ENCODE measurements around the gene LIN9. TPM values are rescaled to one million over a fixed set of nuclear protein-coding genes. Genes with fewer than 3 reads are reported as not detected.

The LIN9 gene
- total and polyA plus RNA-seq, 10 of the 15 experiments (the other 5 are each of a cell fraction or from before 2014, with no cell fraction given): 5.9 to 13.5 (median 8.3) TPM

DNA sequence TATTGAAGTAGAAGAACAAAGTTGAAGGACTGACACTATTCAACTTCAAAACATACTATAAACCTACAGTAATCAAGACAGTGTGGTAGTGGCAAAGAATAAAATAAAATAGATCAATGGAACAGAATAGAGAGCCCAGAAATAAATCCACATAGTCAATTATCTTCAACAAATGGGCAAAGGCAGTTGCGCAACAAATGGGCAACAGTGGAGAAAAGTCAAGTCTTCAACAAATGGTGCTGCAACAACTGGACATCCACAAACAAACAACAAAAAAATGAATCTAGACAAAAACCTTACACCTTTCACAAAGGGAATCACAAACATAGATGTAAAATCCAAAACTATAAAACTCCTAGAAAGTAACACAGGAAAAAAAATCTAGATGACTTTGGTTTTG lies 47.1 kb downstream of the LIN9 start:
- Histone ChIP-seq H3K27ac (ENCODE audit: control insufficient read depth, insufficient read depth) (no peak overlapping the region), H3K4me2 (ENCODE audit: control insufficient read depth, insufficient read depth) (no peak overlapping the region), H4K20me1 (ENCODE audit: control insufficient read depth, insufficient read depth) (no peaks in the 10 kb centered on the region), H3K79me2 (ENCODE audit: control insufficient read depth, insufficient read depth, low read length) (no peaks in the 10 kb centered on the region), H3K36me3 (ENCODE audit: control insufficient read depth in 2 of 2, insufficient read depth in 2 of 2, low read length in 1 of 2) (peaks cover 1 to 2% of the 10 kb centered on the region in 2 experiments; a peak in 1 of 4 replicates), H3K9me3 (replicated peaks; ENCODE audit: control insufficient read depth, insufficient read depth, low read length) (peaks cover 4% of the 10 kb centered on the region; the same call in 2 of the 3 replicates), H2AFZ (ENCODE audit: control insufficient read depth, low read depth, low read length) (no peak overlapping the region), H3K4me3 (no peak overlapping the region), H3K27me3 (replicated peaks in 1 of 2; ENCODE audit: control insufficient read depth in 2 of 2, insufficient read depth in 2 of 2, low read length in 1 of 2) (no peaks in the 10 kb centered on the region), H3K4me1 (ENCODE audit: control insufficient read depth, insufficient read depth, low read length) (no peaks in the 10 kb centered on the region), H3K9ac (ENCODE audit: control insufficient read depth, insufficient read depth, low read length) (no peak overlapping the region)
- no peak for ATAC-seq
- intact Hi-C loops (cut with micrococcal nuclease; ENCODE audit: unreplicated experiment): no loop called here
- ChIA-PET POLR2A (no interaction called here), RAD21 (ENCODE audit: unreplicated experiment) (no interaction called here), CTCF (interaction anchor here (1.4 kb wide), 1 partner anchor 61 kb away, joined by 3 read pairs; no protein-coding TSS in a partner anchor), SMC1A (ENCODE audit: uncharacterized antibody, unreplicated experiment) (no interaction called here)
- no peak for DNase-seq (ENCODE audit: low read depth, low spot score)
- no TSS peak for BruUV-seq (replicated peaks)
- no peak for FAIRE-seq
- in situ Hi-C loops (cut with MboI): no loop called here
- WGBS (ENCODE audit: insufficient coverage, insufficient replicate concordance, low lambda C conversion rate, missing lambda C conversion rate): 100% methylated on average over 1 of the region's 1 CpG
- TF ChIP-seq RBBP5 (conservative IDR thresholded peaks at IDR 0.05): no peak
- no peak for TF ChIP-seq SUPT20H (IDR thresholded peaks at IDR 0.05; ENCODE audit: borderline replicate concordance, control insufficient read depth, low read depth, low read length)
- no peak for TF ChIP-seq STAT3 (IDR thresholded peaks at IDR 0.05; ENCODE audit: low read depth, low read length)
- no peak for TF ChIP-seq ZNF207 (IDR thresholded peaks at IDR 0.05; ENCODE audit: borderline replicate concordance)
- TF ChIP-seq, protein P1, sequence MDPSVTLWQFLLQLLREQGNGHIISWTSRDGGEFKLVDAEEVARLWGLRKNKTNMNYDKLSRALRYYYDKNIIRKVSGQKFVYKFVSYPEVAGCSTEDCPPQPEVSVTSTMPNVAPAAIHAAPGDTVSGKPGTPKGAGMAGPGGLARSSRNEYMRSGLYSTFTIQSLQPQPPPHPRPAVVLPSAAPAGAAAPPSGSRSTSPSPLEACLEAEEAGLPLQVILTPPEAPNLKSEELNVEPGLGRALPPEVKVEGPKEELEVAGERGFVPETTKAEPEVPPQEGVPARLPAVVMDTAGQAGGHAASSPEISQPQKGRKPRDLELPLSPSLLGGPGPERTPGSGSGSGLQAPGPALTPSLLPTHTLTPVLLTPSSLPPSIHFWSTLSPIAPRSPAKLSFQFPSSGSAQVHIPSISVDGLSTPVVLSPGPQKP (IDR thresholded peaks at IDR 0.05; ENCODE audit: low read depth, low read length): no peak
- TF ChIP-seq TAF1 (IDR thresholded peaks at IDR 0.05; ENCODE audit: borderline replicate concordance, low read depth, low read length): no peak
- TF ChIP-seq, protein P2, sequence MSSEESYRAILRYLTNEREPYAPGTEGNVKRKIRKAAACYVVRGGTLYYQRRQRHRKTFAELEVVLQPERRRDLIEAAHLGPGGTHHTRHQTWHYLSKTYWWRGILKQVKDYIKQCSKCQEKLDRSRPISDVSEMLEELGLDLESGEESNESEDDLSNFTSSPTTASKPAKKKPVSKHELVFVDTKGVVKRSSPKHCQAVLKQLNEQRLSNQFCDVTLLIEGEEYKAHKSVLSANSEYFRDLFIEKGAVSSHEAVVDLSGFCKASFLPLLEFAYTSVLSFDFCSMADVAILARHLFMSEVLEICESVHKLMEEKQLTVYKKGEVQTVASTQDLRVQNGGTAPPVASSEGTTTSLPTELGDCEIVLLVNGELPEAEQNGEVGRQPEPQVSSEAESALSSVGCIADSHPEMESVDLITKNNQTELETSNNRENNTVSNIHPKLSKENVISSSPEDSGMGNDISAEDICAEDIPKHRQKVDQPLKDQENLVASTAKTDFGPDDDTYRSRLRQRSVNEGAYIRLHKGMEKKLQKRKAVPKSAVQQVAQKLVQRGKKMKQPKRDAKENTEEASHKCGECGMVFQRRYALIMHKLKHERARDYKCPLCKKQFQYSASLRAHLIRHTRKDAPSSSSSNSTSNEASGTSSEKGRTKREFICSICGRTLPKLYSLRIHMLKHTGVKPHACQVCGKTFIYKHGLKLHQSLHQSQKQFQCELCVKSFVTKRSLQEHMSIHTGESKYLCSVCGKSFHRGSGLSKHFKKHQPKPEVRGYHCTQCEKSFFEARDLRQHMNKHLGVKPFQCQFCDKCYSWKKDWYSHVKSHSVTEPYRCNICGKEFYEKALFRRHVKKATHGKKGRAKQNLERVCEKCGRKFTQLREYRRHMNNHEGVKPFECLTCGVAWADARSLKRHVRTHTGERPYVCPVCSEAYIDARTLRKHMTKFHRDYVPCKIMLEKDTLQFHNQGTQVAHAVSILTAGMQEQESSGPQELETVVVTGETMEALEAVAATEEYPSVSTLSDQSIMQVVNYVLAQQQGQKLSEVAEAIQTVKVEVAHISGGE (CRISPR knock-in tag; IDR thresholded peaks at IDR 0.05): no peak
- TF ChIP-seq, protein P3, sequence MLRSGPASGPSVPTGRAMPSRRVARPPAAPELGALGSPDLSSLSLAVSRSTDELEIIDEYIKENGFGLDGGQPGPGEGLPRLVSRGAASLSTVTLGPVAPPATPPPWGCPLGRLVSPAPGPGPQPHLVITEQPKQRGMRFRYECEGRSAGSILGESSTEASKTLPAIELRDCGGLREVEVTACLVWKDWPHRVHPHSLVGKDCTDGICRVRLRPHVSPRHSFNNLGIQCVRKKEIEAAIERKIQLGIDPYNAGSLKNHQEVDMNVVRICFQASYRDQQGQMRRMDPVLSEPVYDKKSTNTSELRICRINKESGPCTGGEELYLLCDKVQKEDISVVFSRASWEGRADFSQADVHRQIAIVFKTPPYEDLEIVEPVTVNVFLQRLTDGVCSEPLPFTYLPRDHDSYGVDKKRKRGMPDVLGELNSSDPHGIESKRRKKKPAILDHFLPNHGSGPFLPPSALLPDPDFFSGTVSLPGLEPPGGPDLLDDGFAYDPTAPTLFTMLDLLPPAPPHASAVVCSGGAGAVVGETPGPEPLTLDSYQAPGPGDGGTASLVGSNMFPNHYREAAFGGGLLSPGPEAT (IDR thresholded peaks at IDR 0.05; ENCODE audit: low read depth): no peak
- no peak for TF ChIP-seq MXI1 (IDR thresholded peaks at IDR 0.05; ENCODE audit: low read depth, low read length)
- TF ChIP-seq EGR1 (IDR thresholded peaks at IDR 0.05; ENCODE audit: borderline replicate concordance in 1 of 2, low read depth in 2 of 2, low read length in 2 of 2): no peak
- no peak for TF ChIP-seq ZZZ3 (IDR thresholded peaks at IDR 0.05; ENCODE audit: control insufficient read depth, insufficient read length, low read depth)

All from GM12878 (cell line).